Progenitor cell of endocrine pancreas (in vitro differentiated cells): ENCODE measurements around the gene USP17L20. TPM values are rescaled to one million over a fixed set of nuclear protein-coding genes. Genes with fewer than 3 reads are reported as not detected.
"Not testable (repeated sequence)": the region's sequence is repeated elsewhere in the genome, so short reads cannot be mapped to it uniquely, and the experiment has no call there.

ENCODE experiments used
- DNase-seq: peaks from one replicate; pipeline ENCODE4 v3.0.0; 2021; ENCODE audit warnings: low spot score; ENCODE audit not compliant: unreplicated experiment
- H3K27ac Mint-ChIP-seq: 2 replicates; pipeline ENCODE4 v1.8.0; 2021; ENCODE audit warnings: mild to moderate bottlenecking, moderate library complexity, mixed read lengths
- H3K27me3 Mint-ChIP-seq: 2 replicates; pipeline ENCODE4 v1.8.0; 2021; ENCODE audit warnings: mixed read lengths
- H3K36me3 Mint-ChIP-seq: 2 replicates; pipeline ENCODE4 v1.8.0; 2022; ENCODE audit warnings: mixed read lengths; ENCODE audit not compliant: insufficient read depth
- H3K4me1 Mint-ChIP-seq: 2 replicates; pipeline ENCODE4 v1.8.0; 2021; ENCODE audit warnings: low read depth, mixed read lengths
- H3K4me3 Mint-ChIP-seq: 2 replicates; pipeline ENCODE4 v1.8.0; 2021; ENCODE audit warnings: low read depth, mild to moderate bottlenecking, moderate library complexity, mixed read lengths
- H3K9me3 Mint-ChIP-seq: 2 replicates; pipeline ENCODE4 v1.8.0; 2021; ENCODE audit warnings: low read depth, mixed read lengths
- long read RNA-seq: library from polyadenylated mRNA; unstranded; transcript quantifications from one replicate; pipeline ENCODE4 v2.0.0, GENCODE V29; 2020
- total RNA-seq: library from RNA; stranded (reverse); gene quantifications from 2 replicates; pipeline ENCODE4 v1.2.1, GENCODE V29; 2021

The USP17L20 gene, protein sequence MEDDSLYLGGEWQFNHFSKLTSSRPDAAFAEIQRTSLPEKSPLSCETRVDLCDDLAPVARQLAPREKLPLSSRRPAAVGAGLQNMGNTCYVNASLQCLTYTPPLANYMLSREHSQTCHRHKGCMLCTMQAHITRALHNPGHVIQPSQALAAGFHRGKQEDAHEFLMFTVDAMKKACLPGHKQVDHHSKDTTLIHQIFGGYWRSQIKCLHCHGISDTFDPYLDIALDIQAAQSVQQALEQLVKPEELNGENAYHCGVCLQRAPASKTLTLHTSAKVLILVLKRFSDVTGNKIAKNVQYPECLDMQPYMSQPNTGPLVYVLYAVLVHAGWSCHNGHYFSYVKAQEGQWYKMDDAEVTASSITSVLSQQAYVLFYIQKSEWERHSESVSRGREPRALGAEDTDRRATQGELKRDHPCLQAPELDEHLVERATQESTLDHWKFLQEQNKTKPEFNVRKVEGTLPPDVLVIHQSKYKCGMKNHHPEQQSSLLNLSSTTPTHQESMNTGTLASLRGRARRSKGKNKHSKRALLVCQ
- total RNA-seq: not detected in 2 replicates
- long read RNA-seq: 0 reads

GRCh38 chr4:9257824-9258223 lies at the start of gene USP17L20:
TSS of gene USP17L20 (plus strand) at chr4:9258124. CDS start at chr4:9258124, 0 bp downstream.
- not testable (repeated sequence) for H3K4me1 Mint-ChIP-seq, DNase-seq, H3K36me3 Mint-ChIP-seq, H3K9me3 Mint-ChIP-seq, H3K27me3 Mint-ChIP-seq, H3K4me3 Mint-ChIP-seq, H3K27ac Mint-ChIP-seq

- H3K4me1 Mint-ChIP-seq, H3K27ac Mint-ChIP-seq: not testable (repeated sequence)
Observed at GRCh38 chr4:9210357-9210756, 47.6 kb upstream of the USP17L20 start, which contains the start of gene USP17L10. TSS of gene USP17L10 (plus strand) at chr4:9210657. CDS start at chr4:9210657, 0 bp downstream.

DNA sequence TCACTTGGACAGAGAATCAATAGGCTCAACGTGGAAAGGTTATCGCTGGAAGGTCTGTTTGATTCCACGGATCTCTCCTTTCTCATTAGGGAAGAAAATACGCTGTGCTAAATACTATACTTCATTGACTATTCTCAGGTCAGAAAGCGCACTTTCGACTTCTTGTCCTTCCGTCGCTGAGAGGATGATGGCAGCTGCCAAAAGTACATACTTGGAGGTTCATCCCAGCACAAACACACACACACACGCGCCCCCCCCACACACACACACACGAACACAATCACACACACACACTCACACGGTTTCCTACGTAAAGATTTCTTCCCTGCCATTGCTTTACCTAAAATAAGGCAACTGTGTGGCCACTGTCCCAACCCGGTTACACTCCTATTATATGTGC lies 43.2 kb upstream of the USP17L20 start:
- not testable (repeated sequence) for H3K27me3 Mint-ChIP-seq, H3K36me3 Mint-ChIP-seq, H3K27ac Mint-ChIP-seq, H3K9me3 Mint-ChIP-seq, DNase-seq, H3K4me1 Mint-ChIP-seq, H3K4me3 Mint-ChIP-seq

More at GRCh38 chr4:9210357-9210756, 47.6 kb upstream of the USP17L20 start, which contains the start of gene USP17L10:
- H3K9me3 Mint-ChIP-seq, DNase-seq, H3K36me3 Mint-ChIP-seq, H3K4me3 Mint-ChIP-seq, H3K27me3 Mint-ChIP-seq: not testable (repeated sequence)

GRCh38 chr4:9215105-9215504 lies 42.8 kb upstream of the USP17L20 start, which contains the start of gene USP17L11:
TSS of gene USP17L11 (plus strand) at chr4:9215405. CDS start at chr4:9215405, 0 bp downstream.
- not testable (repeated sequence) for H3K4me3 Mint-ChIP-seq, H3K9me3 Mint-ChIP-seq, DNase-seq, H3K4me1 Mint-ChIP-seq, H3K27ac Mint-ChIP-seq, H3K36me3 Mint-ChIP-seq, H3K27me3 Mint-ChIP-seq

GRCh38 chr4:9219852-9220251 lies 38.1 kb upstream of the USP17L20 start, which contains the start of gene USP17L12:
TSS of gene USP17L12 (plus strand) at chr4:9220152. CDS start at chr4:9220152, 0 bp downstream.
- not testable (repeated sequence) for DNase-seq, H3K4me3 Mint-ChIP-seq, H3K36me3 Mint-ChIP-seq, H3K4me1 Mint-ChIP-seq, H3K27ac Mint-ChIP-seq, H3K9me3 Mint-ChIP-seq, H3K27me3 Mint-ChIP-seq

DNA sequence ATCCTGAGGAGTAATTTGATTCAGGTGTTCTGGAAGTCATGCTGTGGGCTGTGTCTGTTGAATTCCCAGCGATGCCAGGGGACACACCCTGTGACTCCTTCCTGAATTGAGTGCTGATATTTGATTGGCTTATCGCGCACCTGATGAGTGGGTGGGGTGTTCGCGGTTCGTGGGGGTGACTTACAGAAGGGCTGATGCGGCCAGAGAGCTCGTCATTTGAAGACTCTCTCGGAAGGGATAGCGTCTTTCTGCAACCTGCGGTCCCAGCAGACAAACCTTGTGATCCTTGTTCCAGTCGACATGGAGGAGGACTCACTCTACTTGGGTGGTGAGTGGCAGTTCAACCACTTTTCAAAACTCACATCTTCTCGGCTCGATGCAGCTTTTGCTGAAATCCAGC lies 33.3 kb upstream of the USP17L20 start, which contains the start of gene USP17L13:
TSS of gene USP17L13 (plus strand) at position 301 of the 400 bp plus-strand sequence. CDS start at position 301, 0 bp downstream.
- not testable (repeated sequence) for H3K36me3 Mint-ChIP-seq, H3K27me3 Mint-ChIP-seq, H3K9me3 Mint-ChIP-seq, H3K4me3 Mint-ChIP-seq, H3K27ac Mint-ChIP-seq, H3K4me1 Mint-ChIP-seq, DNase-seq

DNA sequence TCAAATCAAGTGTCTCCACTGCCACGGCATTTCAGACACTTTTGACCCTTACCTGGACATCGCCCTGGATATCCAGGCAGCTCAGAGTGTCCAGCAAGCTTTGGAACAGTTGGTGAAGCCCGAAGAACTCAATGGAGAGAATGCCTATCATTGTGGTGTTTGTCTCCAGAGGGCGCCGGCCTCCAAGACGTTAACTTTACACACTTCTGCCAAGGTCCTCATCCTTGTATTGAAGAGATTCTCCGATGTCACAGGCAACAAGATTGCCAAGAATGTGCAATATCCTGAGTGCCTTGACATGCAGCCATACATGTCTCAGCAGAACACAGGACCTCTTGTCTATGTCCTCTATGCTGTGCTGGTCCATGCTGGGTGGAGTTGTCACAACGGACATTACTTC lies 27.7 kb upstream of the USP17L20 start:
- not testable (repeated sequence) for H3K9me3 Mint-ChIP-seq, H3K4me1 Mint-ChIP-seq, H3K27me3 Mint-ChIP-seq, H3K27ac Mint-ChIP-seq, DNase-seq, H3K36me3 Mint-ChIP-seq, H3K4me3 Mint-ChIP-seq

DNA sequence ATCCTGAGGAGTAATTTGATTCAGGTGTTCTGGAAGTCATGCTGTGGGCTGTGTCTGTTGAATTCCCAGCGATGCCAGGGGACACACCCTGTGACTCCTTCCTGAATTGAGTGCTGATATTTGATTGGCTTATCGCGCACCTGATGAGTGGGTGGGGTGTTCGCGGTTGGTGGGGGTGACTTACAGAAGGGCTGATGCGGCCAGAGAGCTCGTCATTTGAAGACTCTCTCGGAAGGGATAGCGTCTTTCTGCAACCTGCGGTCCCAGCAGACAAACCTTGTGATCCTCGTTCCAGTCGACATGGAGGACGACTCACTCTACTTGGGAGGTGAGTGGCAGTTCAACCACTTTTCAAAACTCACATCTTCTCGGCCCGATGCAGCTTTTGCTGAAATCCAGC lies 23.8 kb upstream of the USP17L20 start, which contains the start of gene USP17L15:
TSS of gene USP17L15 (plus strand) at position 301 of the 400 bp plus-strand sequence. CDS start at position 301, 0 bp downstream.
- not testable (repeated sequence) for DNase-seq, H3K4me1 Mint-ChIP-seq, H3K27me3 Mint-ChIP-seq, H3K4me3 Mint-ChIP-seq, H3K9me3 Mint-ChIP-seq, H3K36me3 Mint-ChIP-seq, H3K27ac Mint-ChIP-seq

DNA sequence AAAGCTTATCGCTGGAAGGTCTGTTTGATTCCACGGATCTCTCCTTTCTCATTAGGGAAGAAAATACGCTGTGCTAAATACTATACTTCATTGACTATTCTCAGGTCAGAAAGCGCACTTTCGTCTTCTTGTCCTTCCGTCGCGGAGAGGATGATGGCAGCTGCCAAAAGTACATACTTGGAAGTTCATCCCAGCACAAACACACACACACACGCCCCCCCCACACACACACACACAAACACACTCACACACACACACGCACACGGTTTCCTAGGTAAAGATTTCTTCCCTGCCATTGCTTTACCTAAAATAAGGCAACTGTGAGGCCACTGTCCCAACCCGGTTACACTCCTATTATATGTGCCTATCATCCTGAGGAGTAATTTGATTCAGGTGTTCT lies 19.5 kb upstream of the USP17L20 start:
- H3K9me3 Mint-ChIP-seq, H3K27ac Mint-ChIP-seq, H3K4me3 Mint-ChIP-seq, DNase-seq, H3K4me1 Mint-ChIP-seq, H3K36me3 Mint-ChIP-seq, H3K27me3 Mint-ChIP-seq: not testable (repeated sequence)

- not testable (repeated sequence) for H3K27ac Mint-ChIP-seq, H3K4me3 Mint-ChIP-seq, H3K9me3 Mint-ChIP-seq, H3K36me3 Mint-ChIP-seq, H3K4me1 Mint-ChIP-seq, H3K27me3 Mint-ChIP-seq, DNase-seq
Observed at GRCh38 chr4:9243579-9243978, 14.3 kb upstream of the USP17L20 start, which contains the start of gene USP17L17. TSS of gene USP17L17 (plus strand) at chr4:9243879. CDS start at chr4:9243879, 0 bp downstream.

GRCh38 chr4:9247953-9248680 lies 9.8 kb upstream of the USP17L20 start, which contains the start of gene USP17L18:
TSS of gene USP17L18 (plus strand) at chr4:9248630. CDS start at chr4:9248630, 0 bp downstream.
- peak; percentile 7 for DNase-seq
- not testable (repeated sequence) for H3K27ac Mint-ChIP-seq, H3K27me3 Mint-ChIP-seq, H3K4me3 Mint-ChIP-seq, H3K9me3 Mint-ChIP-seq, H3K4me1 Mint-ChIP-seq, H3K36me3 Mint-ChIP-seq

GRCh38 chr4:9253078-9253477 lies 4.8 kb upstream of the USP17L20 start, which contains the start of gene USP17L19:
TSS of gene USP17L19 (plus strand) at chr4:9253378. CDS start at chr4:9253378, 0 bp downstream.
- H3K4me1 Mint-ChIP-seq, H3K4me3 Mint-ChIP-seq, H3K36me3 Mint-ChIP-seq, H3K9me3 Mint-ChIP-seq, DNase-seq, H3K27ac Mint-ChIP-seq, H3K27me3 Mint-ChIP-seq: not testable (repeated sequence)
